ENCODE measurements around the gene EP400.

The EP400 gene

GRCh38 chr12:132121283-132121682 is 171.5 kb downstream of the EP400 start:
- TF ChIP-seq CTCF (IDR thresholded peaks at IDR 0.05; ENCODE audit: insufficient read depth, low read depth, low read length, missing control alignments): no peak
- no peak overlapping the region for H3K4me3 ChIP-seq (ENCODE audit: low read length)
- no peak for DNase-seq (ENCODE audit: low read depth)

GRCh38 chr12:132123970-132124765 is 174.4 kb downstream of the EP400 start:
- no peak for TF ChIP-seq CTCF (IDR thresholded peaks at IDR 0.05; ENCODE audit: insufficient read depth, low read depth, low read length, missing control alignments)
- no peak for DNase-seq (ENCODE audit: low read depth)
- no peak overlapping the region for H3K4me3 ChIP-seq (ENCODE audit: low read length)

GRCh38 chr12:132124766-132125425 is 175.2 kb downstream of the EP400 start:
- DNase-seq (ENCODE audit: low read depth): no peak
- TF ChIP-seq CTCF (IDR thresholded peaks at IDR 0.05; ENCODE audit: insufficient read depth, low read depth, low read length, missing control alignments): no peak

GRCh38 chr12:132125736-132126135 is 176.0 kb downstream of the EP400 start:
- H3K4me3 ChIP-seq (ENCODE audit: low read length): no peak overlapping the region
- DNase-seq (ENCODE audit: low read depth): no peak
- TF ChIP-seq CTCF (IDR thresholded peaks at IDR 0.05; ENCODE audit: insufficient read depth, low read depth, low read length, missing control alignments): no peak

More at GRCh38 chr12:132124766-132125425, 175.2 kb downstream of the EP400 start:
- H3K4me3 ChIP-seq (ENCODE audit: low read length): no peak overlapping the region

- no peak for DNase-seq (ENCODE audit: low read depth)
- no peak for TF ChIP-seq CTCF (IDR thresholded peaks at IDR 0.05; ENCODE audit: insufficient read depth, low read depth, low read length, missing control alignments)
- H3K4me3 ChIP-seq (ENCODE audit: low read length): no peak overlapping the region
Observed at GRCh38 chr12:132127041-132127440, 177.3 kb downstream of the EP400 start.

GRCh38 chr12:132129007-132129406 is 179.3 kb downstream of the EP400 start:
- H3K4me3 ChIP-seq (ENCODE audit: low read length): no peak overlapping the region
- DNase-seq (ENCODE audit: low read depth): no peak
- TF ChIP-seq CTCF (IDR thresholded peaks at IDR 0.05; ENCODE audit: insufficient read depth, low read depth, low read length, missing control alignments): no peak

Measured in epithelial cell of esophagus (primary cell).